GM21360 (cell line): ENCODE results near the gene ZNF442.
"Not testable (repeated sequence)": the region's sequence is repeated elsewhere in the genome, so short reads cannot be mapped to it uniquely, and the experiment has no call there.

Experiments used
- ATAC-seq: cut with Tn5 transposase; IDR thresholded peaks from one replicate; pipeline ENCODE4 v1.9.1; 2021; ENCODE audit warnings: mild to moderate bottlenecking, moderate library complexity; ENCODE audit not compliant: unreplicated experiment

Gene ZNF442

GRCh38 chr19:12331211-12331941 lies 34.1 kb downstream of the ZNF442 start:
- peak; percentile 44 for ATAC-seq

GRCh38 chr19:12330340-12330739 lies 35.1 kb downstream of the ZNF442 start:
- ATAC-seq = no peak

- ATAC-seq = no peak
Observed at GRCh38 chr19:12325690-12326089, 39.8 kb downstream of the ZNF442 start.

GRCh38 chr19:12318782-12319413 lies 46.6 kb downstream of the ZNF442 start:
- ATAC-seq = no peak

- no peak for ATAC-seq
Observed at GRCh38 chr19:12314553-12314952, 50.9 kb downstream of the ZNF442 start.

GRCh38 chr19:12308891-12309290 lies 56.6 kb downstream of the ZNF442 start:
- not testable (repeated sequence) for ATAC-seq
